HG03469 (cell line): ENCODE measurements around the gene TRPV5.
"Not testable (repeated sequence)": the region's sequence is repeated elsewhere in the genome, so short reads cannot be mapped to it uniquely, and the experiment has no call there.

Experiments used
- ATAC-seq: cut with Tn5 transposase; IDR thresholded peaks from one replicate; pipeline ENCODE4 v1.9.1; 2021; ENCODE audit warnings: mild to moderate bottlenecking, moderate library complexity, moderate number of reproducible peaks; ENCODE audit not compliant: unreplicated experiment

TRPV5 gene

GRCh38 chr7:142933624-142934023 lies at the start of gene TRPV5:
TRPV5 (minus strand) TSS chr7:142933746; CDS start chr7:142933459, 287 bp downstream.
- ATAC-seq = no peak

DNA sequence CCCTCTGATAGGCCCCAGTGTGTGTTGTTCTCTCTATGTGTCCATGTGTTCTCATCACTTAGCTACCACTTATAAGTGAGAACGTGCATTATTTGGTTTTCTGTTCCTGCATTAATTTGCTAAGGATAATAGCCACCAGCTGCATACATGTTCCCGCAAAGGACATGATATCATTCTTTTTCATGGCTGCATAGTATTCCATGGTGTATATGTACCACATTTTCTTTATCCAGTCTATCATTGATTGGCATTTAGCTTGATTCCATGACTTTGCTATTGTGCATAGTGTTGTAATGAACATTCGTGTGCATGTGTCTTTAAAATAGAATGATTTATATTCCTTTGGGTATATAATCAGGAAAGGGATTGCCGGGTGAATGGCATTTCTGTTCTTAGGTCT lies 44.9 kb upstream of the TRPV5 start:
- ATAC-seq = not testable (repeated sequence)

GRCh38 chr7:142974626-142975025 lies 41.1 kb upstream of the TRPV5 start:
- ATAC-seq = no peak

- ATAC-seq = no peak
Measured at GRCh38 chr7:142969183-142969582, 35.6 kb upstream of the TRPV5 start.

DNA sequence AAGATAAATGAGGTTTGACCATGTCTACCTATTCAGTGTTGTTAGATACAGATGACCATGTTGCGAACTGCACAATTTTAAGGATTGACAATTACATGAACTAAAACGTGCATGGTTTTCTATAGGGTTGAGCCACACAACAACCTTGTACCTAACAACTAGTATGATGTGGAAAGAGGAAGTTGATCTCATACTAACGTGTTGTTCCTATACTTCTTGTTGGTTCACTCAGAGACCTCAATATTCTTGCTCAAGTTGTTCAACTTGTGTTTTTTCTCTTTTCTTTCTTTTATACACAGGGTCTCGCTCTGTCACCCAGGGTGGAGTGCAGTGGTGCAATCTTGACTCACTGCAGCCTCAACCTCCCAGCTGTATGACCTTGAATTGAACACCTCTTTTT lies 34.7 kb upstream of the TRPV5 start:
- no peak for ATAC-seq

- no peak for ATAC-seq
Measured at GRCh38 chr7:142964502-142965246, 31.1 kb upstream of the TRPV5 start.

GRCh38 chr7:142963993-142964392 lies 30.4 kb upstream of the TRPV5 start:
- no peak for ATAC-seq

DNA sequence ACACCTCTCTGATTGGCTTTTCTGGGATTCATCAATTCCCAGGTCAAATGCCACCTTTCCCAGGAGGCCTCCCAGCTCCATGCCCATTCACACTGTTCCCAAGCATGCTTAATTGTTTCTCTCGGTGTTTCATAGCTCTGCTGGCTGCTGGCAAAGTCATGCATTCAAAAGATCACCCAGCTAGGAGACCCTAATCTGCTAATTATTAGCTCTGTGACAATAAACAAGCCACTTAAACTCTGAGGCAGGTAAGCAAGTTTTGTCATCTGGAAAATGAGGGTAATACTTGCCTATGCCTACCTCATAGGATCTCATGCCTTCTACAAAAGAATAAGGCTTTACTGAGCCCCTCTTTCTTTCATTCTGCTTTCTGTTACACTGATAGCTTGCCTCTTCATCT lies 29.4 kb upstream of the TRPV5 start:
- ATAC-seq = no peak

- ATAC-seq = no peak
Measured at GRCh38 chr7:142961973-142962926, 28.7 kb upstream of the TRPV5 start, which contains the start of gene KEL. KEL (minus strand) TSS chr7:142962363; CDS start chr7:142962206, 157 bp downstream.

DNA sequence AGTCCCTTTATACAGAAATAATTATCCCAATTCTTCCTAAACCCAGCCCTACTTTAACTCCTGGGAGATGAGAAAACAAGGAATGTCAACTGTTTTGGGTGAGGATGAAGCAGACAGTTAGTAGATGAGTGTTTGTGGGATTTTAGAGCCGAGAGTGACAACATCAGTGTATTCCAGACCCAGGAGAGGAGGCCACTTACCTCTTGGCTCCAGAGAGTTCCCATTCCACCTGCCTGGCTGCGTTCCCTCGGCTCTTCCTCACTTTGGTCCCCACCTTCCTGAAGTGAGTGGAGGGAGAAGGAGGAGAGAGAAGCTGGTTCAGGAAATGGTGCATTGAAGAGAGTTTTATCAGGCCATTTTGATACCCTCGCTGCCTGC lies 28.0 kb upstream of the TRPV5 start:
- ATAC-seq = no peak

DNA sequence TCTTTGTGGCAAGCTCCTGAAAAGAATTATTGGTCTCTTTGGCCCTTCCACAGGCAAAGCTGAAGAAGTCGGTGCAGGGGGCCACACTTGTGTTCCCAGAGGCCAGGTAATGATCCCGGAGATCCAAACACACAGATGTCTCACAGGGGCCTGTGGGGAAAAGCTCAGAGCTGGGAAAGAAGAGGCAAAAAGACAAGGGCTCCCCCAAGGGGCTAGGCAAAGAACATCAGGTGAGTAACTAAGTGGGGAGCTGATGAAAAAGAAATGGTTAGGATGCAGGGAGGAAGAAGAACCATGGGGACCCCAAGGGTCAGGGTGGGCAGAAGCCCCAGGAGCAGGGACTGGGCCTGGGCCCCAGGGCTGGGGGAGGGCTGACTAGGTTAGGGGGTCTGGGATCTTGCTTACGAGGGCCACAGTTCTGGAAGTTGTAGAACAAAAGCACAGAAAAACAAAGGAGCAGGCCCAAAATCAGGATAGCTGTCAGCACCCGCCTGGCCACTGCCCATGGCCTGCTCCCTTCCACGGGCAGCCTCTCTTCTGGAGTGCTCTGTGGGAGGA lies 27.5 kb upstream of the TRPV5 start:
- ATAC-seq = no peak

GRCh38 chr7:142959202-142959601 lies 25.7 kb upstream of the TRPV5 start:
- ATAC-seq = no peak

DNA sequence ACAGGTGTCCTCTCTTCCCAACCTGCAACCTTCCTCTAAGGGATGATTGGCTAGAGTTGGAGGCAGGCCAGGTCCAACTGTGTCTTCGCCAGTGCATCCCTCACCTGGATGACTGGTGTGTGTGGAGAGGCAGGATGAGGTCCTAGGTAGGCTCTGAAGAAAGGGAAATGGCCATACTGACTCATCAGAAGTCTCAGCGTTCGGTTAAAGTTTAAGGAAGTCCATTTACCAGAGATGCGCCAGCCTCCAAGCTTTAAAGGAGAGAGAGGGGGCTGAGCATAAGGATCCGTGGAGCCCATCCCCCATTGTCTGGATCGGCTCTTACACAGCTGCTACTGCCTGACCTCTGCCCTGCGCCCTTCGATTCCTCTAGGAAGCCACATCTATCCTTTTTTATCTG lies 24.2 kb upstream of the TRPV5 start:
- no peak for ATAC-seq

GRCh38 chr7:142956951-142957623 lies 23.5 kb upstream of the TRPV5 start:
- ATAC-seq = no peak

DNA sequence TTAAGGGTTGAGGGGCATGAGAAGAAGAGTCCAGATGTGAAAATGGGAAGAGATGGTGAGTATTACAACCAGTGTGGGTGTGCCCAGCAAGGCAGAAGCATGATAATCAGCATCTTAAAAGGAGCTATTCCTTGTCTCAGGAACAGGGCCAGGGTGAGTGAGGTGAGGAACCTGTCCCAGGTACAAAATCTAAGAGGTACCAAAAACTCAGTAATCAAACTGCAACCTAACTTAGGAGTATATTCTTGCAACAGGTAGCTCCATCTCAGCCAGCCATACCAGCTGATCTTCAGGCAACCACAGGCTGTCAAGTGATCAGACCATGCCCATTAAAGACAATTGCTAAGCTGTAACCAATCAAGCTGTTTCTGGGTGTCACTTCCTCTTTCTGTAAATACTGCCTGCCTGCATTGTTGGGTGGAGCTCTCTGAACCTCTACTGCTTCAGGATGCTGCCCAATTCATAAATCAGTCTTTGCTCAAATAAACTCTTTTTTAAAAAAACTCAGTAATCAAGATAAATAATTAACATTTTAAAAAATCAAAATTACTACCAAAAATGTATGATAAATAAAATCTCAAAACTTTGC lies 21.2 kb upstream of the TRPV5 start:
- ATAC-seq = no peak

- no peak for ATAC-seq
Measured at GRCh38 chr7:142950235-142950634, 16.7 kb upstream of the TRPV5 start.

GRCh38 chr7:142948603-142949002 lies 15.1 kb upstream of the TRPV5 start:
- ATAC-seq = no peak

- no peak for ATAC-seq
Measured at GRCh38 chr7:142945001-142945400, 11.5 kb upstream of the TRPV5 start.

DNA sequence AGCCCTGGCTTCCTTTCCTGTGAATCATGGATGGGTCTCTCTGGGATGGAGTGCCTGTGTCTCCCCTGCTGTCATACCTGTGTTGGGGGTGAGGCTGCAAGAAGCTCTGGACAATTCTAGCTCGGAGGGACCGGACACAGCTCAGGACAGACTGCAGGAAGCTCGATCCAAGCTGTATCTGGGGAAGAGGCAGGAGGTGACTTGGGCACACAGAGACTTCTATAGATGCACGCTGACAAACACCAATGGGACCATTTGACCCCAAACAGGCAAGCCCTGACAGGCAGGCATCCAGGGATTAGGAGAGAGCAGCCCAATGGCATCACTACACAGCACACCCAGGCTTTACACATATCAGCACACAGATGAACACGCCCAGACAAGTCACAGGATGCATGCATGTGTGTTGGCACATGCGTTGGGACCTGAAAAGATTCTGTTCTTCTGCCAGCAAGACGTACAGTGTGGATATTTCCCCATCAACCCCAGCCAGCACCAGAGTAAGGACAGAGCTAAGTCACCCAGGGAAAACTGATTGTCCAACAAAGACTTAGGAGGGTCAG lies 10.2 kb upstream of the TRPV5 start:
- no peak for ATAC-seq

DNA sequence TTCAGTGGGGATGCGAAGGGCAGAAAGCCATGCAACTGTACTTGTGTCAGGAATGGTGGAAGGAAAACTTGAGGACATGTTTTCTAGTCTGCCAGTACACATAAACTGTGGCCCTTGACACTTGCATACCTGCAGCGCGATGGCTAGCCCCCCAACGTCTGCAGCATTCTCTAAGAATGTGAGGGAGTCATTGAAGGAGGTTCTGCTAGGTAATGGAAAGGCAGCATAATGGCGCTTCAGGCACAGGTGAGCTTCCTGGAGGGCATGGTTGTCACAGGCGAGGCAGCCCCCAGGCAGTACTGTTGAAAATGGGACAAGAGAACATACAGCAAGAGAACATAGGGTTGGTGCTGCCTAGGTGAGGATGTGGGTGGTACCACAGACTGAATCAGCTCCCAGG lies 9.2 kb upstream of the TRPV5 start:
- no peak for ATAC-seq
